GM18951 (cell line): Measurements from ENCODE around the gene FAM20B.
A peak's percentile ranks its signal among the peaks of the same experiment; 100 is the strongest.

Experiments used
- POLR2A ChIP-seq: IDR thresholded peaks from 4 replicates; pipeline ENCODE4 v1.6.1; 2011; ENCODE audit warnings: mild to moderate bottlenecking; ENCODE audit not compliant: insufficient read length, insufficient read depth; ENCODE audit errors: extremely low read depth
- in situ Hi-C: fragments of 300-500 bp; cut with MboI; formaldehyde crosslinking; loops from one replicate; pipeline ENCODE4 v1.12.0; 2022; ENCODE audit warnings: low sequenced_read_pairs, mixed read lengths, inconsistent platforms; ENCODE audit not compliant: unreplicated experiment

The FAM20B gene

DNA sequence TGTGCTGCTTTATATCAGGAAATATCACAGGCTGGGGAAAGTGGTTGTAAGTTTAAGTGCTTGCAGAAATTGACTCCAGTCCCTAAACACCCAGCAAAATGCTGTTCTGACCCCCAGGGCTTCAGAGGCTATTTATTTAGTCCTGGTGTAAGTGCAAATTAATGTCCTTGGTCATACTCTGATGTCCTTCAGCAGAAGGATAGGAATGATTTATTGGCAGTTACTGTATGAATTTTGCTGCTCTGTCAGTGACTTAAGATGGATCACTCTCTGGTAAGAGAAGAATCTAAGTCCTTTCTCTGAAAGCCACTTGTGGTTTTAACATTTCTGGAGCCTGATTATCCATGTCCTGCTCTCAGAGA is 21.9 kb downstream of the FAM20B start:
- in situ Hi-C loops = no loop called here
- TF ChIP-seq POLR2A = no peak

DNA sequence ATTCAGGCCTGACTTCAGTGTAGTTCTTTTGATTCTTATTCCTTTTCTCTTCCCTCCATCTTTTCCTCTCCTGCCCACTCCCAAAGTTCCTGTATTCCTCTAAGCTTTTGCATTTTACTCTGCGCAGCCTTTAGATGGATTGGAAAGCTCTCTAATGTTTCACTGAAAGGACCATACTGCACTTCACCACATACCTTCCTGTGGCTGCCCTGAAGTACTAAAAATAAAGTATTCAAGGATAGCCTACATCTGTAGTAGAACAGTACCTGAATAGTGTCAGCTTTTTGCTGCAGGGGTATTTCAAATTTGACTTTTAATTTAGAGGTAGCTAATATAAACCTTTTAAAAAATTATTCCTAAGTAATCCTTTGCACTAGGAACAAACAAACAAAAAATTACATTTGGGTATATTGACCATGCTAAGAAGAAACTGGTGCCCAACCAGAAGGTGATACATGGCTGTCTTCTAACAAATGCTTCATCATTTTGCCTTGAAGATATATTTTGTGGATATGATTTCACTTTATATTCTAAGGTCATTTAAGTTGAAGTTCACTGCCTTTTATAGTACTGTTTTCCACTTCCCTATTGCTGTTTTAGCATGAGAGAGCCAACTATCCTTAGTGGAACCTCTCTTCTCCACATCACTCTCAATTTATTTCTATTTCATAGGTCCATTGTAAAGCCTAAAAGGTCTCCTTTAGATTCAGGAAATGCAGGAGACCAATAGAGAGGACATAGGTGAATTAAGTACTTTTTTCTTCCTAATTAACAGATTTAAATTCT is 22.8 kb downstream of the FAM20B start:
- in situ Hi-C loops = no loop called here
- TF ChIP-seq POLR2A = no peak

- TF ChIP-seq POLR2A = no peak
- in situ Hi-C loops = no loop called here
Measured at GRCh38 chr1:179052776-179053175, 27.1 kb downstream of the FAM20B start.

DNA sequence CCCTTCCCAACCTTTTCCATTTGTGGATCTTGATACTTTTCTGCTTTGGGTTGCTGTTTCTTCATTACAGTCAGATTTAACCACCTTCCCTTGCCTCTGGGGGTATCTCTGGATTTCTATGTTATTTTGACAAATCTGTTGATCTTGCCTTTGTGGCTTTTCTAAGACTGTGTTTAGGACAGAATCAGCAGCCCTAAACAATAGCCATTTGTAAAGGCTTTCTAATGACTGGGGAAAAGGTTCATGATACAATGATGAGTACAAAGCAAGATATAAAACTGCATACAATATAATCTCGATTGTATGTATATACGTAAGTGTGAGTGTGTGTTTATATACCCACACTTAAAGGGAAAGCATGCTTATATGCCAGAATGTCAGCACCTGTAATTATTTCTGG is 27.8 kb downstream of the FAM20B start:
- in situ Hi-C loops = no loop called here
- no peak for TF ChIP-seq POLR2A

DNA sequence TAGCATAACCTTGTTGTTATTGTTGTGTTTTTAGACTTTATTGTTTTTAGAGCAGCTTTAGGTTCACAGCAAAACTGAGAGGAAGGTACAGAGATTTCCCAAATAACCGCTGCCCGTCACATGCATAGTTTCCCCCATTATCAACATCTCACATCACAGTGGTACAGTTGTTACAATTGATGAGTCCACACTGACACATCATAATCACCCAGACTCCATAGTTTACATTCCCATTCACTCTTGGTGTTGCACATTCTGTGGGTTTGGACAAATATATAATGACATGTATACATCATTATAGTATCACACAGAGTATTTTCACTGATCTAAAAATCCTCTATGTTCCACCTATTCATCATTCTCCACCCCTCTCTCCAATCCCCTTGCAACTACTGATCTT is 30.2 kb downstream of the FAM20B start:
- in situ Hi-C loops = no loop called here
- TF ChIP-seq POLR2A = no peak

- in situ Hi-C loops = no loop called here
- TF ChIP-seq POLR2A = no peak
Measured at GRCh38 chr1:179058487-179059483, 33.1 kb downstream of the FAM20B start.

DNA sequence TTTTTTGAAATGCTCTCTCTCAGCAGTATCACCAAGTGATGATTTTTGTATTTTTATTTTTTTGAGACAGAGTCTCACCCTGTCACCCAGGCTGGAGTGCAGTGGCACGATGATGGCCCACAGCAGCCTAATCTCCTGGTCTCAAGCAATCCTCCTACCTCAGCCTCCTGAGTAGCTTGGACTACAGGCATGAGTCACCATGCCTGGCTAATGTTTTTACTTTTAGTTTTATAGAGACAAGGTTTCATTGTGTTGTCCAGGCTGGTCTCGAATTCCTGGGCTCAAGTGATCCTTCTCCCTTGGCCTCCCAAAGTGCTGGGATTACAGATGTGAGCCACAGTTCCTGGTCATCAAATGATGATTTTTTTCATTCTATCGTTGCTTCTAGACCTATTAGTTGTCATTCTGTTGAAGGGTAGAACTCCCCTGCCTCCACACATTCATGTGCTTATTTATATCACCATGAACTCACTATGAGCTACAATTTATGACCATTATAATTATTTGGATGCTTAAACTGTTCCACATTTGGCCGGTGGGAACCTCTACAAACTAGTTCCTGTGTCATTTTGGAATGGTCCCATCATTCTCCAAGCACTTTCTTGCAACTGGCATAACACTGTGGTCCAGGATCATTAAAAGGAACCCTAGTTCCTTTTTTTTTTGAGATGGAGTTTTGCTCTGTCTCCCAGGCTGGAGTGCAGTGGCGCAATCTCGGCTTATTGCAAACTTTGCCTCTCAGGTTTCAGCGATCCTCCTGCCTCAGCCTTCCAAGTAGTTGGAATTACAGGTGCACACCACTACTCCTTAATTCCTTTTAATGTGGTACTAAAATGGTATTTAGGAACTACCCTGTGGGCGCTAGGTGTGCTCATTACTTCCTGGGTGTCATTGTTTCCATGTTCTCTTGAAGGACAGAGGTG is 35.9 kb downstream of the FAM20B start:
- in situ Hi-C loops = no loop called here
- TF ChIP-seq POLR2A = no peak

- in situ Hi-C loops = no loop called here
- TF ChIP-seq POLR2A = no peak
Measured at GRCh38 chr1:179066471-179066870, 40.8 kb downstream of the FAM20B start.

- in situ Hi-C loops = no loop called here
- TF ChIP-seq POLR2A = no peak
Measured at GRCh38 chr1:179077396-179077795, 51.7 kb downstream of the FAM20B start.

GRCh38 chr1:179079113-179079761 is 53.5 kb downstream of the FAM20B start:
- in situ Hi-C loops = no loop called here
- no peak for TF ChIP-seq POLR2A

- no peak for TF ChIP-seq POLR2A
- in situ Hi-C loops = loop anchor here (5.0 kb wide), 1 partner anchor 286 kb away; the partner anchor contains the start of gene AXDND1
Measured at GRCh38 chr1:179080866-179081686, 55.4 kb downstream of the FAM20B start.

- in situ Hi-C loops = loop anchor here (5.0 kb wide), 1 partner anchor 285 kb away; the partner anchor contains the start of gene AXDND1
- TF ChIP-seq POLR2A = peak; percentile 98
Measured at GRCh38 chr1:179081687-179082332, 56.1 kb downstream of the FAM20B start, which contains the start of gene TOR3A. Gene TOR3A (plus strand): TSS chr1:179082070. CDS start chr1:179082129, 59 bp downstream.
